Spleen (tissue), 11 donors: ENCODE results near the gene TLX2. TPM values are rescaled to one million over a fixed set of nuclear protein-coding genes. Genes with fewer than 3 reads are reported as not detected.

Experiments
- DNase-seq: peaks from one replicate; pipeline ENCODE4 v3.0.0-alpha.2; 2020
- H3K27ac ChIP-seq, 8 donors: fragments of 200-600 bp; sonication (generic) in 7 of 8; 1 replicate in 4 of 8; 2 replicates in 4 of 8; pipeline versions ENCODE4 v1.5.0 to v1.8.0; 2016 to 2021; ENCODE audit warnings: inconsistent platforms in 4 of 8, mild to moderate bottlenecking in 4 of 8, moderate library complexity in 1 of 8
- H3K27me3 ChIP-seq, 7 donors: fragments of 200-600 bp; sonication (generic) in 6 of 7; replicated peaks in 1 of 7; 1 replicate in 4 of 7; 2 replicates in 3 of 7; pipeline versions ENCODE4 v1.5.0 to v1.8.0; 2016 to 2021; ENCODE audit warnings: inconsistent platforms in 3 of 7, mild to moderate bottlenecking in 1 of 7
- H3K36me3 ChIP-seq, 6 donors: fragments of 200-600 bp; sonication (generic) in 5 of 6; 1 replicate in 4 of 6; 2 replicates in 2 of 6; pipeline versions ENCODE4 v1.5.0 to v1.8.0; 2016 to 2021; ENCODE audit warnings: inconsistent platforms in 2 of 6
- H3K4me1 ChIP-seq, 6 donors: fragments of 200-600 bp; sonication (generic) in 5 of 6; 1 replicate in 3 of 6; 2 replicates in 3 of 6; pipeline versions ENCODE4 v1.5.0 to v1.8.0; 2016 to 2021; ENCODE audit warnings: inconsistent platforms in 3 of 6
- H3K4me3 ChIP-seq, 8 donors: fragments of 200-600 bp; sonication (generic) in 7 of 8; 1 replicate in 4 of 8; 2 replicates in 4 of 8; pipeline versions ENCODE4 v1.5.0 to v1.8.0; 2016 to 2021; ENCODE audit warnings: inconsistent platforms in 4 of 8, mild to moderate bottlenecking in 4 of 8, moderate library complexity in 2 of 8
- H3K9me3 ChIP-seq, 8 donors: fragments of 200-600 bp; sonication (generic) in 7 of 8; 1 replicate in 4 of 8; 2 replicates in 4 of 8; pipeline versions ENCODE4 v1.5.0 to v1.8.0; 2016 to 2021; ENCODE audit warnings: inconsistent platforms in 4 of 8
- CTCF ChIP-seq, 11 experiments: fragments of 200-600 bp in 7 of 11; fragments of 450-650 bp in 4 of 11; sonication (generic) in 4 of 11; IDR thresholded peaks in 8 of 11; conservative IDR thresholded peaks in 3 of 11; 1 replicate in 7 of 11; 2 replicates in 4 of 11; pipeline versions ENCODE4 v1.4.0 to v1.8.0; 2016 to 2021; ENCODE audit warnings: antibody characterized with exemption in 11 of 11, inconsistent platforms in 4 of 11, mild to moderate bottlenecking in 1 of 11
- POLR2A ChIP-seq, 3 donors: fragments of 450-650 bp; IDR thresholded peaks; one replicate each; pipeline ENCODE4 v1.5.1; 2017; ENCODE audit warnings: antibody characterized with exemption in 3 of 3, mild to moderate bottlenecking in 1 of 3
- POLR2AphosphoS5 ChIP-seq, 3 donors: sonication (generic); formaldehyde crosslinking; IDR thresholded peaks; one replicate each; pipeline ENCODE4 v1.5.1; 2017; ENCODE audit warnings: antibody characterized with exemption in 3 of 3
- WGBS, 5 donors: extraction: QIAGEN DNeasy Blood & Tissue Kit in 3 of 5; methylation state at CpG; one replicate each; pipeline versions ENCODE4 v1.1.5 to v1.1.7; 2013 to 2018; 5-methylcytosine and 5-hydroxymethylcytosine counted together
- intact Hi-C: fragments of 100-400 bp; cut with DNase I; formaldehyde crosslinking; loops from one replicate; pipeline ENCODE4 v1.15.0; 2023; ENCODE audit warnings: low total_unique reads
- polyA plus RNA-seq, 3 donors: library from polyadenylated mRNA; stranded (reverse); fragments of 200-250 nt; gene quantifications; one replicate each; pipeline ENCODE4 v1.2.1, GENCODE V29; 2013
- total RNA-seq, 7 donors: library from RNA; depleted of rRNA in 3 of 7; stranded (reverse); fragments of >200 nt in 3 of 7; fragmentation: NEBNext Ultra II Directional in 4 of 7; extraction: Animal tissue kit (Norgen Biotek cat#: 25700) in 4 of 7; gene quantifications; one replicate each; pipeline versions ENCODE4 v1.1.0 to v1.2.1, GENCODE V29; 2016 to 2021
- donor health status: healthy with polysubstance abuse.
- donor health status: DM: no; HTN: no; CAD: no; lungs with moderate emphysema.
- donor health status: DM: no; HTN: no; CAD: no.
- donor health status: Bipolar disorder and iron deficiency.
- donor health status: healthy.
- donor health status: DM: no; HTN: no; CAD: no.
- donor health status: DM: yes; HTN: yes; CAD: no.

TLX2 gene
- total and polyA plus RNA-seq, 10 donors, result 0.04 to 0.05 TPM; not detected in 8

GRCh38 chr2:74513605-74514367, 464 bp upstream of the TLX2 start:
- peak; percentile 63 for DNase-seq
- 5 to 8% (median 6%) methylated on average over 23 to 52 of the region's 52 CpGs for WGBS, 5 donors
- intact Hi-C loops, result no loop called here

GRCh38 chr2:74515271-74515980, 1.2 kb downstream of the TLX2 start:
- Histone ChIP-seq H3K9me3 (no peaks in the 10 kb centered on the region), H3K4me1 (peaks cover 20 to 41% (median 37%) of the 10 kb centered on the region in 6 donors), H3K27me3 (peaks cover 23 to 100% (median 90%) of the 10 kb centered on the region in 7 donors), H3K36me3 (no peaks in the 10 kb centered on the region), H3K4me3 (peak overlapping the region; percentile 27 to 71 (median 52)), H3K27ac (no peak overlapping the region)
- intact Hi-C loops, result no loop called here
- TF ChIP-seq POLR2AphosphoS5 (IDR thresholded peaks at IDR 0.05), result no peak
- TF ChIP-seq CTCF (IDR thresholded peaks at IDR 0.05 in 8 of 11, conservative IDR thresholded peaks at IDR 0.05 in 3 of 11), result no peak
- no peak for TF ChIP-seq POLR2A (IDR thresholded peaks at IDR 0.05)
- WGBS, 5 donors, result 4 to 15% (median 5%) methylated on average over 16 to 60 of the region's 60 CpGs
- peak; percentile 78 for DNase-seq

More at GRCh38 chr2:74513605-74514367, 464 bp upstream of the TLX2 start:
- H3K27me3 ChIP-seq, result peaks cover 23 to 90% (median 81%) of the 10 kb centered on the region in 7 donors
- peaks cover 20 to 41% (median 37%) of the 10 kb centered on the region in 6 donors for H3K4me1 ChIP-seq
- no peak for TF ChIP-seq CTCF (IDR thresholded peaks at IDR 0.05 in 8 of 11, conservative IDR thresholded peaks at IDR 0.05 in 3 of 11)
- TF ChIP-seq POLR2AphosphoS5 (IDR thresholded peaks at IDR 0.05), result peak; percentile 64 to 79 (median 72)
- H3K4me3 ChIP-seq, result peak overlapping the region in 5 of 8 donors; percentile 14 to 71 (median 52)
- no peaks in the 10 kb centered on the region for H3K9me3 ChIP-seq
- no peaks in the 10 kb centered on the region for H3K36me3 ChIP-seq
- H3K27ac ChIP-seq, result no peak overlapping the region

GRCh38 chr2:74515981-74516633, 1.9 kb downstream of the TLX2 start:
- DNase-seq, result peak; percentile 86
- no peak for TF ChIP-seq POLR2A (IDR thresholded peaks at IDR 0.05)
- TF ChIP-seq CTCF (IDR thresholded peaks at IDR 0.05 in 8 of 11, conservative IDR thresholded peaks at IDR 0.05 in 3 of 11), result no peak
- TF ChIP-seq POLR2AphosphoS5 (IDR thresholded peaks at IDR 0.05), result no peak
- no peaks in the 10 kb centered on the region for H3K9me3 ChIP-seq
- no peaks in the 10 kb centered on the region for H3K36me3 ChIP-seq
- 4 to 7% (median 4%) methylated on average over 48 to 72 of the region's 72 CpGs for WGBS, 5 donors
- intact Hi-C loops, result no loop called here
- peak overlapping the region; percentile 27 to 71 (median 52) for H3K4me3 ChIP-seq
- peaks cover 23 to 99% (median 85%) of the 10 kb centered on the region in 7 donors for H3K27me3 ChIP-seq
- H3K27ac ChIP-seq, result no peak overlapping the region
- peaks cover 20 to 41% (median 37%) of the 10 kb centered on the region in 6 donors for H3K4me1 ChIP-seq
